Endothelial cell of umbilical vein (primary cell): ENCODE data around the gene DAO. TPM values are rescaled to one million over a fixed set of nuclear protein-coding genes. Genes with fewer than 3 reads are reported as not detected.

Experiments
- BruUV-seq: library from RNA; stranded (reverse); fragments of 400-500 nt; replicated peaks from 2 replicates; lab custom pipeline; 2021; lab: Mats Ljungman, UMichigan
- CTCF ChIA-PET: fragments of 300-600, 350-600 bp; sonication (Branson Sonifier 250); formaldehyde crosslinking; loops from one replicate; lab custom pipeline; 2021; ENCODE audit warnings: antibody characterized with exemption, inconsistent platforms; lab: Charles Lee
- POLR2A ChIA-PET: fragments of 300-600, 350-600 bp; sonication (Branson Sonifier 250); formaldehyde crosslinking; loops from one replicate; lab custom pipeline; 2021; ENCODE audit warnings: antibody characterized with exemption, inconsistent platforms; lab: Charles Lee
- DNase-seq: peaks from one replicate; pipeline ENCODE4 v3.0.0-alpha.2; 2011; ENCODE audit warnings: low read depth, low spot score
- FAIRE-seq: peaks from 2 replicates; lab custom pipeline; 2011; peaks lifted over from hg19 to GRCh38; lab: Jason Lieb, UNC
- H2AFZ ChIP-seq: 2 replicates; pipeline ENCODE4 v1.6.0; 2012; ENCODE audit warnings: low read depth, low read length, control low read depth, inconsistent platforms
- H3K27ac ChIP-seq: 2 replicates; pipeline ENCODE4 v1.5.1; 2011; ENCODE audit warnings: low read depth, mild to moderate bottlenecking, control low read depth, low read length, moderate library complexity; ENCODE audit not compliant: insufficient read depth
- H3K27me3 ChIP-seq, 2 experiments: 2 replicates each; pipeline versions ENCODE4 v1.6.0 to v1.6.1; 2011; ENCODE audit warnings: low read length in 2 of 2, mixed read lengths in 1 of 2; ENCODE audit not compliant: control insufficient read depth in 2 of 2, insufficient read depth in 2 of 2
- H3K36me3 ChIP-seq, 2 experiments: 2 replicates in 1 of 2; 3 replicates in 1 of 2; pipeline ENCODE4 v1.5.1; 2011; ENCODE audit warnings: low read length in 2 of 2, mild to moderate bottlenecking in 1 of 2, moderate library complexity in 1 of 2; ENCODE audit not compliant: control insufficient read depth in 2 of 2, insufficient read depth in 2 of 2; ENCODE audit errors: extremely low read depth in 1 of 2
- H3K4me1 ChIP-seq: 3 replicates; pipeline ENCODE4 v1.5.1; 2011; ENCODE audit warnings: mild to moderate bottlenecking, low read length; ENCODE audit not compliant: control insufficient read depth, insufficient read depth; ENCODE audit errors: extremely low read depth
- H3K4me2 ChIP-seq: 2 replicates; pipeline ENCODE4 v1.6.1; 2011; ENCODE audit warnings: low read length, control low read depth, mixed read lengths; ENCODE audit not compliant: insufficient read depth
- H3K4me3 ChIP-seq, 3 experiments: fragments of 200-600 bp in 1 of 3; sonication (generic), shearing (Covaris generic) in 1 of 3; replicated peaks in 1 of 3; 2 replicates each; pipeline ENCODE4 v1.5.1; 2011 to 2016; ENCODE audit warnings: control low read depth in 3 of 3, low read length in 3 of 3, mild to moderate bottlenecking in 2 of 3, inconsistent platforms in 1 of 3, low read depth in 1 of 3, moderate library complexity in 1 of 3; ENCODE audit not compliant: insufficient read depth in 1 of 3
- H3K79me2 ChIP-seq: 2 replicates; pipeline ENCODE4 v1.6.0; 2012; ENCODE audit warnings: low read length, inconsistent platforms; ENCODE audit not compliant: control insufficient read depth, insufficient read depth
- H3K9ac ChIP-seq: replicated peaks from 2 replicates; pipeline ENCODE3; 2011; ENCODE audit warnings: low read length, control low read depth; ENCODE audit not compliant: insufficient read depth; ENCODE audit errors: extremely low read depth
- H3K9me1 ChIP-seq: replicated peaks from 3 replicates; pipeline ENCODE4 v1.6.0; 2011; ENCODE audit warnings: mild to moderate bottlenecking, low read length; ENCODE audit not compliant: control insufficient read depth, insufficient read depth; ENCODE audit errors: extremely low read depth
- H3K9me3 ChIP-seq: replicated peaks from 2 replicates; pipeline ENCODE4 v1.5.1; 2012; ENCODE audit warnings: low read length, inconsistent platforms; ENCODE audit not compliant: control insufficient read depth, insufficient read depth
- H4K20me1 ChIP-seq: replicated peaks from 2 replicates; pipeline ENCODE3; 2011; ENCODE audit warnings: mild to moderate bottlenecking, low read length; ENCODE audit not compliant: control insufficient read depth, insufficient read depth; ENCODE audit errors: extremely low read depth
- EZH2 ChIP-seq: IDR thresholded peaks from 2 replicates; pipeline ENCODE4 v1.6.1; 2012; ENCODE audit warnings: borderline replicate concordance, low read depth, mild to moderate bottlenecking, moderate library complexity, low read length, inconsistent platforms; ENCODE audit not compliant: severe bottlenecking
- FOS ChIP-seq: IDR thresholded peaks from 2 replicates; pipeline ENCODE4 v1.6.1; 2011; ENCODE audit warnings: mild to moderate bottlenecking, low read length, moderate library complexity, borderline replicate concordance; ENCODE audit not compliant: insufficient read depth
- GATA2 ChIP-seq: IDR thresholded peaks from 2 replicates; pipeline ENCODE4 v1.7.0; 2011; ENCODE audit warnings: low read depth, mild to moderate bottlenecking, moderate library complexity, mixed read lengths, low read length; ENCODE audit not compliant: insufficient read length, insufficient read depth
- JUN ChIP-seq: IDR thresholded peaks from 2 replicates; pipeline ENCODE4 v1.6.1; 2011; ENCODE audit warnings: borderline replicate concordance, low read depth; ENCODE audit not compliant: insufficient read length, insufficient read depth
- MYC ChIP-seq: IDR thresholded peaks from one replicate; pipeline ENCODE4 v1.6.1; 2011; ENCODE audit warnings: mild to moderate bottlenecking, low read depth, low read length
- POLR2A ChIP-seq: IDR thresholded peaks from 2 replicates; pipeline ENCODE4 v1.6.1; 2012; ENCODE audit warnings: low read depth, mild to moderate bottlenecking, control low read depth, low read length
- POLR2AphosphoS5 ChIP-seq: IDR thresholded peaks from 2 replicates; pipeline ENCODE4 v1.6.1; 2012; ENCODE audit warnings: low read depth, mild to moderate bottlenecking, control low read depth, low read length, moderate library complexity; ENCODE audit not compliant: insufficient read depth
- dilution Hi-C: fragments of 300-500 bp; cut with MboI; formaldehyde crosslinking; loops from one replicate; pipeline ENCODE4 v1.15.0; 2019; ENCODE audit warnings: low sequenced_read_pairs; ENCODE audit not compliant: extremely low pct_ligation_motif_present
- intact Hi-C: fragments of 100-400 bp; cut with micrococcal nuclease; formaldehyde crosslinking; loops from one replicate; pipeline ENCODE4 v1.10.0; 2022
- polyA plus RNA-seq, 4 experiments: library from polyadenylated mRNA; depleted of rRNA in 3 of 4; stranded (reverse) in 3 of 4; unstranded in 1 of 4; fragments of >200 nt; gene quantifications; 2 replicates each; pipeline versions ENCODE4 v1.2.1 to v1.2.3, GENCODE V29; 2011 to 2012; ENCODE audit warnings: missing spikeins in 1 of 4
- total RNA-seq: library from RNA; stranded (reverse); gene quantifications from 2 replicates; pipeline ENCODE4 v1.2.3, GENCODE V29; 2021
- TF ChIP-seq, protein P1 (sequence below): IDR thresholded peaks from 2 replicates; pipeline ENCODE4 v1.6.1; 2011; ENCODE audit not compliant: insufficient read depth, insufficient read length
- TF ChIP-seq, protein P2 (sequence below), 2 donors: IDR thresholded peaks; 1 replicate in 1 of 2; 2 replicates in 1 of 2; pipeline ENCODE4 v1.5.1; 2011; ENCODE audit warnings: low read length in 2 of 2, mild to moderate bottlenecking in 2 of 2, moderate library complexity in 2 of 2, control low read depth in 1 of 2, inconsistent platforms in 1 of 2, low read depth in 1 of 2; ENCODE audit not compliant: insufficient read depth in 1 of 2; ENCODE audit errors: extremely low read depth in 1 of 2

DAO gene
- total and polyA plus RNA-seq, 2 donors (not counting 3 experiments of a cell fraction or from before 2014, with no cell fraction given): not detected

DNA sequence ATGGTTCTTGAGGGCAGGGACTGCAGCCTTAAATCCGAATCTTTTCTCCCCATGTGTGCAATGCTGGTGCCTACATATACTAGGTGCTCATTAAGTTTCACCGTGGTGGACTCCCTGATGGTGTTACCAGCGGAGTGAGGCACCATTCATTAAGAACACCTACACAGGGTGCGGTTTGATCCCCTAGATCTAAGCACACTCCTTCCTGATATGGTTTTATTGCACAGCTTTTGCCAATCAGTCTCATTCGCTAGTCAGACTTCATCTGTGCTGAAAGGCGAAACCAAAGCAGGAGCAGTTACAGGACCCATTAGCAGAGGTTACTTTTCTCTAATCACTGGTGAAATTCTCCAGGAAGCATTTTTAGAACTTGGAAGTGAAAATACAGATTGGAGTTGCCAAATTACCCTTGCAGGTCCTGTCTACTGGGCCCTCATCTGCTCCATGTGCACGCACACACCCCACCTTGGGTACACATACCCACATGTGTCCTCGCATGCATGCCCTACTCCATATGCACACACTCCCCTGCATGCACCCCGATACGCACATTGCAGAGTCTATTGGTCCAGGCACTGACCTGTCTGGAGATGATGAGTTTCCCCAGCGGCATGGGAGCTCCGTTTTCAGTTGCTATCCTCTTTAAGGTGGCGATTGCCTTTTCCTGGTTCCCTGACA, 58.5 kb downstream of the DAO start:
- no peaks in the 10 kb centered on the region for H3K79me2 ChIP-seq
- no peaks in the 10 kb centered on the region for H3K9me1 ChIP-seq
- no peak overlapping the region for H2AFZ ChIP-seq
- H3K27ac ChIP-seq: no peak overlapping the region
- DNase-seq (no peak), FAIRE-seq (no peak)
- TF ChIP-seq GATA2: no peak
- TF ChIP-seq MYC: no peak
- no peak for TF ChIP-seq FOS
- TF ChIP-seq POLR2A: no peak
- TF ChIP-seq, protein P1, sequence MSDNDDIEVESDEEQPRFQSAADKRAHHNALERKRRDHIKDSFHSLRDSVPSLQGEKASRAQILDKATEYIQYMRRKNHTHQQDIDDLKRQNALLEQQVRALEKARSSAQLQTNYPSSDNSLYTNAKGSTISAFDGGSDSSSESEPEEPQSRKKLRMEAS: no peak
- TF ChIP-seq JUN: no peak
- TF ChIP-seq, protein P2, sequence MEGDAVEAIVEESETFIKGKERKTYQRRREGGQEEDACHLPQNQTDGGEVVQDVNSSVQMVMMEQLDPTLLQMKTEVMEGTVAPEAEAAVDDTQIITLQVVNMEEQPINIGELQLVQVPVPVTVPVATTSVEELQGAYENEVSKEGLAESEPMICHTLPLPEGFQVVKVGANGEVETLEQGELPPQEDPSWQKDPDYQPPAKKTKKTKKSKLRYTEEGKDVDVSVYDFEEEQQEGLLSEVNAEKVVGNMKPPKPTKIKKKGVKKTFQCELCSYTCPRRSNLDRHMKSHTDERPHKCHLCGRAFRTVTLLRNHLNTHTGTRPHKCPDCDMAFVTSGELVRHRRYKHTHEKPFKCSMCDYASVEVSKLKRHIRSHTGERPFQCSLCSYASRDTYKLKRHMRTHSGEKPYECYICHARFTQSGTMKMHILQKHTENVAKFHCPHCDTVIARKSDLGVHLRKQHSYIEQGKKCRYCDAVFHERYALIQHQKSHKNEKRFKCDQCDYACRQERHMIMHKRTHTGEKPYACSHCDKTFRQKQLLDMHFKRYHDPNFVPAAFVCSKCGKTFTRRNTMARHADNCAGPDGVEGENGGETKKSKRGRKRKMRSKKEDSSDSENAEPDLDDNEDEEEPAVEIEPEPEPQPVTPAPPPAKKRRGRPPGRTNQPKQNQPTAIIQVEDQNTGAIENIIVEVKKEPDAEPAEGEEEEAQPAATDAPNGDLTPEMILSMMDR (IDR thresholded peaks at IDR 0.05; ENCODE audit: extremely low read depth in 1 of 2, insufficient read depth in 1 of 2, low read depth in 1 of 2, low read length in 2 of 2): no peak
- no peak for TF ChIP-seq POLR2AphosphoS5
- TF ChIP-seq EZH2: no peak
- no peaks in the 10 kb centered on the region for H3K4me1 ChIP-seq
- H4K20me1 ChIP-seq: no peaks in the 10 kb centered on the region
- POLR2A ChIA-PET: no interaction called here
- intact Hi-C loops: no loop called here
- H3K27me3 ChIP-seq: peaks cover 0 to 2% of the 10 kb centered on the region in 2 experiments
- no peaks in the 10 kb centered on the region for H3K9me3 ChIP-seq
- no peak overlapping the region for H3K4me2 ChIP-seq
- H3K4me3 ChIP-seq: no peak overlapping the region
- no peak overlapping the region for H3K9ac ChIP-seq
- H3K36me3 ChIP-seq: no peaks in the 10 kb centered on the region
- CTCF ChIA-PET: interaction anchor here (2.3 kb wide), 1 partner anchor 12 kb away, joined by 9 read pairs; no protein-coding TSS in a partner anchor
- dilution Hi-C loops: no loop called here
- no TSS peak for BruUV-seq
